ENCODE measurements around the gene MBOAT2.

Gene MBOAT2

GRCh38 chr2:9002313-9002636, 1.2 kb downstream of the MBOAT2 start:
- H3K4me1 ChIP-seq (ENCODE audit: control insufficient read depth in 2 of 2, insufficient read depth in 2 of 2, low read length in 2 of 2) = peaks cover 11 to 27% of the 10 kb centered on the region in 2 donors
- H3K4me3 ChIP-seq (ENCODE audit: low read length in 2 of 2) = peak overlapping the region; percentile 65 to 68
- peak overlapping the region; percentile 57 to 73 for H3K27ac ChIP-seq (ENCODE audit: low read depth in 2 of 2, low read length in 2 of 2)
- H3K36me3 ChIP-seq (ENCODE audit: control insufficient read depth in 2 of 2, insufficient read depth in 2 of 2, low read length in 2 of 2) = no peaks in the 10 kb centered on the region
- no peaks in the 10 kb centered on the region for H3K9me3 ChIP-seq (ENCODE audit: control insufficient read depth in 2 of 2, low read length in 2 of 2)
- peak overlapping the region in 1 of 2 donors; percentile 76 for H3K9ac ChIP-seq (ENCODE audit: low read depth in 1 of 2, low read length in 2 of 2)
- no peaks in the 10 kb centered on the region for H3K27me3 ChIP-seq (ENCODE audit: control insufficient read depth in 2 of 2, insufficient read depth in 2 of 2, low read length in 2 of 2)

- peak overlapping the region in 1 of 2 donors; percentile 76 for H3K9ac ChIP-seq (ENCODE audit: low read depth in 1 of 2, low read length in 2 of 2)
- H3K36me3 ChIP-seq (ENCODE audit: control insufficient read depth in 2 of 2, insufficient read depth in 2 of 2, low read length in 2 of 2) = no peaks in the 10 kb centered on the region
- H3K27ac ChIP-seq (ENCODE audit: low read depth in 2 of 2, low read length in 2 of 2) = peak overlapping the region; percentile 57 to 73
- peaks cover 12 to 32% of the 10 kb centered on the region in 2 donors for H3K4me1 ChIP-seq (ENCODE audit: control insufficient read depth in 2 of 2, insufficient read depth in 2 of 2, low read length in 2 of 2)
- H3K27me3 ChIP-seq (ENCODE audit: control insufficient read depth in 2 of 2, insufficient read depth in 2 of 2, low read length in 2 of 2) = no peaks in the 10 kb centered on the region
- no peak overlapping the region for H3K4me3 ChIP-seq (ENCODE audit: low read length in 2 of 2)
- no peaks in the 10 kb centered on the region for H3K9me3 ChIP-seq (ENCODE audit: control insufficient read depth in 2 of 2, low read length in 2 of 2)
Observed at GRCh38 chr2:9001778-9002177, 1.7 kb downstream of the MBOAT2 start.

GRCh38 chr2:9001229-9001628, 2.3 kb downstream of the MBOAT2 start:
- Histone ChIP-seq H3K4me1 (ENCODE audit: control insufficient read depth in 2 of 2, insufficient read depth in 2 of 2, low read length in 2 of 2) (peaks cover 14 to 36% of the 10 kb centered on the region in 2 donors), H3K27ac (ENCODE audit: low read depth in 2 of 2, low read length in 2 of 2) (peak overlapping the region in 1 of 2 donors; percentile 73), H3K27me3 (ENCODE audit: control insufficient read depth in 2 of 2, insufficient read depth in 2 of 2, low read length in 2 of 2) (no peaks in the 10 kb centered on the region), H3K4me3 (ENCODE audit: low read length in 2 of 2) (no peak overlapping the region), H3K9me3 (ENCODE audit: control insufficient read depth in 2 of 2, low read length in 2 of 2) (no peaks in the 10 kb centered on the region), H3K9ac (ENCODE audit: low read depth in 1 of 2, low read length in 2 of 2) (peak overlapping the region in 1 of 2 donors; percentile 76), H3K36me3 (ENCODE audit: control insufficient read depth in 2 of 2, insufficient read depth in 2 of 2, low read length in 2 of 2) (no peaks in the 10 kb centered on the region)

GRCh38 chr2:9000442-9000841, 3.0 kb downstream of the MBOAT2 start:
- Histone ChIP-seq H3K36me3 (ENCODE audit: control insufficient read depth in 2 of 2, insufficient read depth in 2 of 2, low read length in 2 of 2) (no peaks in the 10 kb centered on the region), H3K4me1 (ENCODE audit: control insufficient read depth in 2 of 2, insufficient read depth in 2 of 2, low read length in 2 of 2) (peaks cover 14 to 36% of the 10 kb centered on the region in 2 donors), H3K4me3 (ENCODE audit: low read length in 2 of 2) (no peak overlapping the region), H3K9me3 (ENCODE audit: control insufficient read depth in 2 of 2, low read length in 2 of 2) (no peaks in the 10 kb centered on the region), H3K27ac (ENCODE audit: low read depth in 2 of 2, low read length in 2 of 2) (peak overlapping the region; percentile 16 to 28), H3K9ac (ENCODE audit: low read depth in 1 of 2, low read length in 2 of 2) (no peak overlapping the region), H3K27me3 (ENCODE audit: control insufficient read depth in 2 of 2, insufficient read depth in 2 of 2, low read length in 2 of 2) (no peaks in the 10 kb centered on the region)

GRCh38 chr2:8999797-9000196, 3.7 kb downstream of the MBOAT2 start:
- no peaks in the 10 kb centered on the region for H3K9me3 ChIP-seq (ENCODE audit: control insufficient read depth in 2 of 2, low read length in 2 of 2)
- H3K4me3 ChIP-seq (ENCODE audit: low read length in 2 of 2) = no peak overlapping the region
- H3K9ac ChIP-seq (ENCODE audit: low read depth in 1 of 2, low read length in 2 of 2) = peak overlapping the region in 1 of 2 donors; percentile 40
- peak overlapping the region; percentile 16 to 54 for H3K27ac ChIP-seq (ENCODE audit: low read depth in 2 of 2, low read length in 2 of 2)
- peaks cover 14 to 36% of the 10 kb centered on the region in 2 donors for H3K4me1 ChIP-seq (ENCODE audit: control insufficient read depth in 2 of 2, insufficient read depth in 2 of 2, low read length in 2 of 2)
- H3K36me3 ChIP-seq (ENCODE audit: control insufficient read depth in 2 of 2, insufficient read depth in 2 of 2, low read length in 2 of 2) = no peaks in the 10 kb centered on the region
- H3K27me3 ChIP-seq (ENCODE audit: control insufficient read depth in 2 of 2, insufficient read depth in 2 of 2, low read length in 2 of 2) = no peaks in the 10 kb centered on the region

- peaks cover 10 to 38% of the 10 kb centered on the region in 2 donors for H3K4me1 ChIP-seq (ENCODE audit: control insufficient read depth in 2 of 2, insufficient read depth in 2 of 2, low read length in 2 of 2)
- no peaks in the 10 kb centered on the region for H3K36me3 ChIP-seq (ENCODE audit: control insufficient read depth in 2 of 2, insufficient read depth in 2 of 2, low read length in 2 of 2)
- no peaks in the 10 kb centered on the region for H3K9me3 ChIP-seq (ENCODE audit: control insufficient read depth in 2 of 2, low read length in 2 of 2)
- peak overlapping the region in 1 of 2 donors; percentile 54 for H3K27ac ChIP-seq (ENCODE audit: low read depth in 2 of 2, low read length in 2 of 2)
- H3K9ac ChIP-seq (ENCODE audit: low read depth in 1 of 2, low read length in 2 of 2) = no peak overlapping the region
- H3K27me3 ChIP-seq (ENCODE audit: control insufficient read depth in 2 of 2, insufficient read depth in 2 of 2, low read length in 2 of 2) = no peaks in the 10 kb centered on the region
- H3K4me3 ChIP-seq (ENCODE audit: low read length in 2 of 2) = no peak overlapping the region
Observed at GRCh38 chr2:8999102-8999446, 4.4 kb downstream of the MBOAT2 start.

GRCh38 chr2:8998418-8999101, 4.9 kb downstream of the MBOAT2 start:
- no peak overlapping the region for H3K4me3 ChIP-seq (ENCODE audit: low read length in 2 of 2)
- peaks cover 13 to 43% of the 10 kb centered on the region in 2 donors for H3K4me1 ChIP-seq (ENCODE audit: control insufficient read depth in 2 of 2, insufficient read depth in 2 of 2, low read length in 2 of 2)
- no peaks in the 10 kb centered on the region for H3K36me3 ChIP-seq (ENCODE audit: control insufficient read depth in 2 of 2, insufficient read depth in 2 of 2, low read length in 2 of 2)
- H3K9me3 ChIP-seq (ENCODE audit: control insufficient read depth in 2 of 2, low read length in 2 of 2) = no peaks in the 10 kb centered on the region
- no peak overlapping the region for H3K9ac ChIP-seq (ENCODE audit: low read depth in 1 of 2, low read length in 2 of 2)
- no peak overlapping the region for H3K27ac ChIP-seq (ENCODE audit: low read depth in 2 of 2, low read length in 2 of 2)
- H3K27me3 ChIP-seq (ENCODE audit: control insufficient read depth in 2 of 2, insufficient read depth in 2 of 2, low read length in 2 of 2) = no peaks in the 10 kb centered on the region

- Histone ChIP-seq H3K9me3 (ENCODE audit: control insufficient read depth in 2 of 2, low read length in 2 of 2) (no peaks in the 10 kb centered on the region), H3K4me1 (ENCODE audit: control insufficient read depth in 2 of 2, insufficient read depth in 2 of 2, low read length in 2 of 2) (peaks cover 9 to 48% of the 10 kb centered on the region in 2 donors), H3K4me3 (ENCODE audit: low read length in 2 of 2) (no peak overlapping the region), H3K27me3 (ENCODE audit: control insufficient read depth in 2 of 2, insufficient read depth in 2 of 2, low read length in 2 of 2) (no peaks in the 10 kb centered on the region), H3K27ac (ENCODE audit: low read depth in 2 of 2, low read length in 2 of 2) (peak overlapping the region in 1 of 2 donors; percentile 50), H3K9ac (ENCODE audit: low read depth in 1 of 2, low read length in 2 of 2) (no peak overlapping the region), H3K36me3 (ENCODE audit: control insufficient read depth in 2 of 2, insufficient read depth in 2 of 2, low read length in 2 of 2) (no peaks in the 10 kb centered on the region)
Observed at GRCh38 chr2:8997631-8998030, 5.9 kb downstream of the MBOAT2 start.

GRCh38 chr2:8997108-8997507, 6.4 kb downstream of the MBOAT2 start:
- no peaks in the 10 kb centered on the region for H3K27me3 ChIP-seq (ENCODE audit: control insufficient read depth in 2 of 2, insufficient read depth in 2 of 2, low read length in 2 of 2)
- no peak overlapping the region for H3K9ac ChIP-seq (ENCODE audit: low read depth in 1 of 2, low read length in 2 of 2)
- H3K9me3 ChIP-seq (ENCODE audit: control insufficient read depth in 2 of 2, low read length in 2 of 2) = no peaks in the 10 kb centered on the region
- peaks cover 9 to 48% of the 10 kb centered on the region in 2 donors for H3K4me1 ChIP-seq (ENCODE audit: control insufficient read depth in 2 of 2, insufficient read depth in 2 of 2, low read length in 2 of 2)
- H3K27ac ChIP-seq (ENCODE audit: low read depth in 2 of 2, low read length in 2 of 2) = peak overlapping the region in 1 of 2 donors; percentile 50
- H3K4me3 ChIP-seq (ENCODE audit: low read length in 2 of 2) = peak overlapping the region in 1 of 2 donors; percentile 13
- H3K36me3 ChIP-seq (ENCODE audit: control insufficient read depth in 2 of 2, insufficient read depth in 2 of 2, low read length in 2 of 2) = no peaks in the 10 kb centered on the region

GRCh38 chr2:8996006-8996405, 7.5 kb downstream of the MBOAT2 start:
- no peaks in the 10 kb centered on the region for H3K27me3 ChIP-seq (ENCODE audit: control insufficient read depth in 2 of 2, insufficient read depth in 2 of 2, low read length in 2 of 2)
- peaks cover 9 to 43% of the 10 kb centered on the region in 2 donors for H3K4me1 ChIP-seq (ENCODE audit: control insufficient read depth in 2 of 2, insufficient read depth in 2 of 2, low read length in 2 of 2)
- no peak overlapping the region for H3K27ac ChIP-seq (ENCODE audit: low read depth in 2 of 2, low read length in 2 of 2)

More at GRCh38 chr2:8996006-8996405, 7.5 kb downstream of the MBOAT2 start:
- H3K9ac ChIP-seq (ENCODE audit: low read depth in 1 of 2, low read length in 2 of 2) = no peak overlapping the region
- no peaks in the 10 kb centered on the region for H3K36me3 ChIP-seq (ENCODE audit: control insufficient read depth in 2 of 2, insufficient read depth in 2 of 2, low read length in 2 of 2)
- H3K9me3 ChIP-seq (ENCODE audit: control insufficient read depth in 2 of 2, low read length in 2 of 2) = no peaks in the 10 kb centered on the region
- H3K4me3 ChIP-seq (ENCODE audit: low read length in 2 of 2) = no peak overlapping the region
